ENCODE data around the gene MCM9.

MCM9 gene

DNA sequence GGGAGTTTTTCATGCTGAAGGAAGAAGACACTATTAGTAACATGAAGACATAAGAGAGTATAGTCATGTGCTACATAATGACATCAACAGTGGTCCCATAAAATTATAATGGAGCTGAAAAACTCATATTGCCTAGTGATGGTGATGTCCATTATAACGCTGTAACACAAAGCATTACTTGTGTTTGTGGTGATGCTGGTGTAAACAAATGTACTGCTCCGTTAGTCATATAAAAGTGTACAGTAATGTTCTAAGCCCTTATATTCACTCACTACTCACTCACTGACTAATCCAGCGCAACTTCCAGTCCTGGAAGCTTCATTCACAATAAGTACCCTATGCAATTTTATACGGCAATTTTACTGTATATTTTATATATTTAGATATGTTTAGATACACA, 67.8 kb downstream of the MCM9 start:
- Histone ChIP-seq H3K56ac (ENCODE audit: low read length) (no peak overlapping the region), H3K36me3 (ENCODE audit: control insufficient read depth, insufficient read depth, low read length) (no peaks in the 10 kb centered on the region), H3K4me3 (ENCODE audit: low read length) (no peak overlapping the region), H3K4me1 (ENCODE audit: control insufficient read depth, low read depth, low read length) (no peaks in the 10 kb centered on the region), H3K79me2 (ENCODE audit: control insufficient read depth, insufficient read depth, low read length) (no peaks in the 10 kb centered on the region), H3K23ac (ENCODE audit: low read length) (no peak overlapping the region), H3K79me1 (ENCODE audit: low read length) (no peaks in the 10 kb centered on the region), H3K4me2 (ENCODE audit: low read length) (no peak overlapping the region), H3K4ac (ENCODE audit: low read depth, low read length) (no peak overlapping the region), H2AK5ac (ENCODE audit: low read length) (no peak overlapping the region), H2BK15ac (replicated peaks; ENCODE audit: low read depth) (no peak overlapping the region), H2BK120ac (ENCODE audit: low read depth, low read length) (no peak overlapping the region), H3K27me3 (ENCODE audit: insufficient read depth, low read length, poor library complexity) (no peaks in the 10 kb centered on the region), H4K5ac (ENCODE audit: low read length) (no peak overlapping the region), H4K8ac (ENCODE audit: low read depth, low read length) (no peak overlapping the region), H2BK5ac (ENCODE audit: low read length) (no peak overlapping the region), H3K9ac (ENCODE audit: low read length) (no peak overlapping the region), H3K18ac (ENCODE audit: low read length) (no peak overlapping the region), H3K27ac (ENCODE audit: low read depth, low read length) (no peak overlapping the region)
- WGBS (ENCODE audit: extremely low coverage, insufficient coverage, low lambda C conversion rate): no CpG with 5 or more reads among the region's 4 CpGs
- DNase-seq: no peak

DNA sequence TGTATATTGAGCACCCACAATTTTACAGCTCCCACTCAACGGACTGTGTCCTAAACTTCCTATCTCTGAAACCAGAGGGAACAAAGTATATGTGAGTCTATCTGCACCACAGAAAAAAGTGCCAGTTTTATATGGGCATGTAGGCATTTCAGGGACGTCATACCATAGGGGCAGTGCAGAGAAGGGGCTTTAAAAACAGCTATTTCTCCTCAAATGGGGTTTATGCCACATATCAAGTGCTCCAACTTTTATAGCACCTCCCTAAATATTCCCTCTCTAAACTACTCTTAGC, 69.9 kb downstream of the MCM9 start:
- no peak overlapping the region for H3K4me3 ChIP-seq (ENCODE audit: low read length)
- no peaks in the 10 kb centered on the region for H3K36me3 ChIP-seq (ENCODE audit: control insufficient read depth, insufficient read depth, low read length)
- no peak overlapping the region for H3K18ac ChIP-seq (ENCODE audit: low read length)
- DNase-seq: no peak
- H2BK120ac ChIP-seq (ENCODE audit: low read depth, low read length): no peak overlapping the region
- H4K8ac ChIP-seq (ENCODE audit: low read depth, low read length): no peak overlapping the region
- H3K4me1 ChIP-seq (ENCODE audit: control insufficient read depth, low read depth, low read length): no peaks in the 10 kb centered on the region
- no peak overlapping the region for H3K4me2 ChIP-seq (ENCODE audit: low read length)
- no peak overlapping the region for H2BK15ac ChIP-seq (replicated peaks; ENCODE audit: low read depth)
- H3K79me2 ChIP-seq (ENCODE audit: control insufficient read depth, insufficient read depth, low read length): no peaks in the 10 kb centered on the region
- H4K5ac ChIP-seq (ENCODE audit: low read length): no peak overlapping the region
- no peak overlapping the region for H3K9ac ChIP-seq (ENCODE audit: low read length)
- H3K4ac ChIP-seq (ENCODE audit: low read depth, low read length): no peak overlapping the region
- H2BK5ac ChIP-seq (ENCODE audit: low read length): no peak overlapping the region
- no peaks in the 10 kb centered on the region for H3K27me3 ChIP-seq (ENCODE audit: insufficient read depth, low read length, poor library complexity)
- no peak overlapping the region for H3K27ac ChIP-seq (ENCODE audit: low read depth, low read length)
- no peaks in the 10 kb centered on the region for H3K79me1 ChIP-seq (ENCODE audit: low read length)
- no peak overlapping the region for H2AK5ac ChIP-seq (ENCODE audit: low read length)
- H3K56ac ChIP-seq (ENCODE audit: low read length): no peak overlapping the region
- WGBS (ENCODE audit: extremely low coverage, insufficient coverage, low lambda C conversion rate): no CpG with 5 or more reads among the region's 2 CpGs
- H3K23ac ChIP-seq (ENCODE audit: low read length): no peak overlapping the region

DNA sequence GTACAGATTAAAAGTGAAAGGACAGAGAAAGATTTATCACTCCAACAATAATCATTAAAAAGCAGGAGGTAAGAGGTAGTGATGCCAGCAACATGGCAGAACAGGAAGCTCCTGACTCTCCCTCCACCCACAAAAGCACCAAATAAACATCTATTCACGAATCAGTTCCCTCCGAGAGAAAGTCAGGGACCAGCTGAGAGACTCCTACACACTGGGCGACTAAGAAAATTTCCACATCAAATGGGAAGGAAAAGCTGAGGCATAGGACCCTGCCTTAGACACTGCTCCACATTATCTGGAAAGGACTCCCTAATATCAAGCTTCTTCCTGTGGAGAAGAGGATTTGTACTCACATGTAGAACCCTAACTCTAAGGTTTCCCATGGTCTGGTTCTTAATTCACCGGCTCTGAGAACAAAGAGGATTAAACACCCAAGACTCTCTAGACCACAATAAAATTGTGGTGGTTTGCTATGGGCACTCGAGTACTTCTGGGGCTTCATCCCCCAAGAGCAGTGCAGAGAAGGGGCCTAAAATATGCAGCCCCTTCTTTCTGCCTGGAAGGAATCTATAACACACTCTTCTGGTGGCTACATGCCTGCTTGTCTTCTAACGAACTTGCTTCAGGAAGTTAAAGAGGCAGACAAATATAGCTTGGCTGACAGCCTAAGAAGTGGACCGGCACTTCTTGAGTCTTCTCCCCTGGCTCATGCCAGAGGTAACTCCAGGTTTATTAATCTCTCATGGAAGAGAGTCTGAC, 70.4 kb downstream of the MCM9 start:
- H3K79me1 ChIP-seq (ENCODE audit: low read length): no peaks in the 10 kb centered on the region
- no peak overlapping the region for H3K9ac ChIP-seq (ENCODE audit: low read length)
- no peak overlapping the region for H3K27ac ChIP-seq (ENCODE audit: low read depth, low read length)
- H3K79me2 ChIP-seq (ENCODE audit: control insufficient read depth, insufficient read depth, low read length): no peaks in the 10 kb centered on the region
- peak overlapping the region; percentile 49 for H3K4ac ChIP-seq (ENCODE audit: low read depth, low read length)
- H4K5ac ChIP-seq (ENCODE audit: low read length): no peak overlapping the region
- no peak overlapping the region for H2BK15ac ChIP-seq (replicated peaks; ENCODE audit: low read depth)
- no peak overlapping the region for H3K18ac ChIP-seq (ENCODE audit: low read length)
- no peak overlapping the region for H3K56ac ChIP-seq (ENCODE audit: low read length)
- H4K8ac ChIP-seq (ENCODE audit: low read depth, low read length): no peak overlapping the region
- H3K36me3 ChIP-seq (ENCODE audit: control insufficient read depth, insufficient read depth, low read length): no peaks in the 10 kb centered on the region
- no peaks in the 10 kb centered on the region for H3K27me3 ChIP-seq (ENCODE audit: insufficient read depth, low read length, poor library complexity)
- H3K4me2 ChIP-seq (ENCODE audit: low read length): no peak overlapping the region
- WGBS (ENCODE audit: extremely low coverage, insufficient coverage, low lambda C conversion rate): no CpG with 5 or more reads among the region's 7 CpGs
- no peak for DNase-seq
- H3K4me3 ChIP-seq (ENCODE audit: low read length): no peak overlapping the region
- H2AK5ac ChIP-seq (ENCODE audit: low read length): no peak overlapping the region
- H3K4me1 ChIP-seq (ENCODE audit: control insufficient read depth, low read depth, low read length): no peaks in the 10 kb centered on the region
- H2BK5ac ChIP-seq (ENCODE audit: low read length): no peak overlapping the region
- H2BK120ac ChIP-seq (ENCODE audit: low read depth, low read length): no peak overlapping the region
- no peak overlapping the region for H3K23ac ChIP-seq (ENCODE audit: low read length)

DNA sequence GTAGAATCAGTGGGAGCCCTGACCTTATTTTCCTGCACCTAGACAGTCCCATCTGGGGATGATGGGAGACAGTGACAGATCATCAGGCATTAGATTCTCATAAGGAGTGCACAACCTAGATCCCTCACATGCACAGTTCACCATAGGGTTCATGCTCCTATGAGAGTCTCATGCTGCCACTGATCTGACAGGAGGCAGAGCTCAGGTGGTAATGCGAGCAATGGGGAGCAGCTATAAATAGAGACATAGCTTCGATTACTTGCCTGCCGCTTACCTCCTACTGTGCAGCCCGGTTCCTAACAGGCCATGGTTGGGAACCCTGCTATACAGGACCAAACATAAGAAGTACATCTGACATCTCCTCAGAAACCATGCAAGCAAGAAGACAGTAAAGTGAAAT, 72.5 kb downstream of the MCM9 start:
- WGBS (ENCODE audit: extremely low coverage, insufficient coverage, low lambda C conversion rate): no CpG with 5 or more reads among the region's 4 CpGs

DNA sequence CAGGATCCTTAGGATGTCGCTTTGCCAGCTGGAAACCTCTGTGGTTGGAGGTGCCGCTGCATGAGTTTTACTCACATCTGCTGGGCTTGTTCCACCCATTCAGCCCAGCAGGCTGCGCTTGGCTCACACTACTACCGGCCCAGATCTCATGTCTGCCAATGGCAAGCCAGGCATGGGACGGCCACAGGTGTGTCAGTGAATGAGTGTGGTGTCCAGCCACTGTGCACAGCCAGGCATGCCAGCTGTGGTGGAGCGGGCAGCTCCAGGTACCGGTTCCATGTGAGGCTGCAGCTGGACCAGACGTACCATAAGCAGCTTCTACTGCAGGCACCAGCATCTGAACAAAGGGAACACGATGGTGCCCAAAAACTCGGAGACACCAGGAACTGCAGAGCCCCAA, 74.1 kb downstream of the MCM9 start:
- no peak overlapping the region for H4K5ac ChIP-seq (ENCODE audit: low read length)
- H3K4me1 ChIP-seq (ENCODE audit: control insufficient read depth, low read depth, low read length): no peaks in the 10 kb centered on the region
- H3K18ac ChIP-seq (ENCODE audit: low read length): no peak overlapping the region
- no peaks in the 10 kb centered on the region for H3K27me3 ChIP-seq (ENCODE audit: insufficient read depth, low read length, poor library complexity)
- H3K9ac ChIP-seq (ENCODE audit: low read length): no peak overlapping the region
- peak; percentile 26 for DNase-seq
- H3K56ac ChIP-seq (ENCODE audit: low read length): no peak overlapping the region
- H2BK120ac ChIP-seq (ENCODE audit: low read depth, low read length): no peak overlapping the region
- no peak overlapping the region for H2BK5ac ChIP-seq (ENCODE audit: low read length)
- H2AK5ac ChIP-seq (ENCODE audit: low read length): no peak overlapping the region
- no peak overlapping the region for H3K27ac ChIP-seq (ENCODE audit: low read depth, low read length)
- no peaks in the 10 kb centered on the region for H3K36me3 ChIP-seq (ENCODE audit: control insufficient read depth, insufficient read depth, low read length)
- H3K4me3 ChIP-seq (ENCODE audit: low read length): no peak overlapping the region
- no peak overlapping the region for H3K4me2 ChIP-seq (ENCODE audit: low read length)
- H3K4ac ChIP-seq (ENCODE audit: low read depth, low read length): no peak overlapping the region
- H3K23ac ChIP-seq (ENCODE audit: low read length): no peak overlapping the region
- WGBS (ENCODE audit: extremely low coverage, insufficient coverage, low lambda C conversion rate): no CpG with 5 or more reads among the region's 10 CpGs
- no peak overlapping the region for H2BK15ac ChIP-seq (replicated peaks; ENCODE audit: low read depth)
- H3K79me1 ChIP-seq (ENCODE audit: low read length): no peaks in the 10 kb centered on the region
- H4K8ac ChIP-seq (ENCODE audit: low read depth, low read length): no peak overlapping the region
- H3K79me2 ChIP-seq (ENCODE audit: control insufficient read depth, insufficient read depth, low read length): no peaks in the 10 kb centered on the region

More for the DNA sequence above, 72.5 kb downstream of the MCM9 start:
- Histone ChIP-seq H3K4me3 (ENCODE audit: low read length) (no peak overlapping the region), H3K18ac (ENCODE audit: low read length) (no peak overlapping the region), H3K79me2 (ENCODE audit: control insufficient read depth, insufficient read depth, low read length) (no peaks in the 10 kb centered on the region), H2AK5ac (ENCODE audit: low read length) (no peak overlapping the region), H4K8ac (ENCODE audit: low read depth, low read length) (no peak overlapping the region), H3K79me1 (ENCODE audit: low read length) (no peaks in the 10 kb centered on the region), H3K36me3 (ENCODE audit: control insufficient read depth, insufficient read depth, low read length) (no peaks in the 10 kb centered on the region), H3K4me1 (ENCODE audit: control insufficient read depth, low read depth, low read length) (no peaks in the 10 kb centered on the region), H3K4me2 (ENCODE audit: low read length) (no peak overlapping the region), H3K23ac (ENCODE audit: low read length) (no peak overlapping the region), H3K27ac (ENCODE audit: low read depth, low read length) (no peak overlapping the region), H3K9ac (ENCODE audit: low read length) (no peak overlapping the region), H3K4ac (ENCODE audit: low read depth, low read length) (no peak overlapping the region), H2BK120ac (ENCODE audit: low read depth, low read length) (no peak overlapping the region), H2BK5ac (ENCODE audit: low read length) (no peak overlapping the region), H2BK15ac (replicated peaks; ENCODE audit: low read depth) (no peak overlapping the region), H3K56ac (ENCODE audit: low read length) (no peak overlapping the region), H3K27me3 (ENCODE audit: insufficient read depth, low read length, poor library complexity) (no peaks in the 10 kb centered on the region), H4K5ac (ENCODE audit: low read length) (no peak overlapping the region)
- no peak for DNase-seq

DNA sequence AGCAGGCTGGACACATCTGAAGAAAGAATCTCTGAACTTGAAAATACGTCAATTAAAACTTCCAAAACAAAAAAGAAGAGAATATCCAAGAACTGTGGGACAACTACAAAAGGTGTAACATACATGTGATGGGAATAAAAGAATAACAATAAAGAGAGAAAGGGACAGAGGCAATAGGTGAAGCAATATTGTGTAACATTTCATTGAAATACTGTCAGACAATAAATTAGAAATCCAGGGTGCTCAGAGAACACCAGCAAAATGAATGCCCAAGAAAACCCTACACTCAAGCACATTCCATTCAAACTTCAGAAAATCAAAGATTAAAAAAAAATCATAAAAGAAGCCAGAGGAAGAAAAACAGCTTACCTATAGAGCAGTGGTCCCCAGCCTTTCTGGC, 74.6 kb downstream of the MCM9 start:
- WGBS (ENCODE audit: extremely low coverage, insufficient coverage, low lambda C conversion rate): no CpG with 5 or more reads among the region's 1 CpG
- H2BK5ac ChIP-seq (ENCODE audit: low read length): no peak overlapping the region

More for the DNA sequence above, 74.6 kb downstream of the MCM9 start:
- H3K18ac ChIP-seq (ENCODE audit: low read length): no peak overlapping the region
- H2BK15ac ChIP-seq (replicated peaks; ENCODE audit: low read depth): no peak overlapping the region
- no peaks in the 10 kb centered on the region for H3K79me1 ChIP-seq (ENCODE audit: low read length)
- H3K56ac ChIP-seq (ENCODE audit: low read length): no peak overlapping the region
- no peak overlapping the region for H3K4me2 ChIP-seq (ENCODE audit: low read length)
- H3K36me3 ChIP-seq (ENCODE audit: control insufficient read depth, insufficient read depth, low read length): no peaks in the 10 kb centered on the region
- no peaks in the 10 kb centered on the region for H3K27me3 ChIP-seq (ENCODE audit: insufficient read depth, low read length, poor library complexity)
- H2BK120ac ChIP-seq (ENCODE audit: low read depth, low read length): no peak overlapping the region
- H3K9ac ChIP-seq (ENCODE audit: low read length): no peak overlapping the region
- DNase-seq: no peak
- no peaks in the 10 kb centered on the region for H3K4me1 ChIP-seq (ENCODE audit: control insufficient read depth, low read depth, low read length)
- H3K23ac ChIP-seq (ENCODE audit: low read length): no peak overlapping the region
- no peak overlapping the region for H4K8ac ChIP-seq (ENCODE audit: low read depth, low read length)
- no peak overlapping the region for H3K4me3 ChIP-seq (ENCODE audit: low read length)
- H3K27ac ChIP-seq (ENCODE audit: low read depth, low read length): no peak overlapping the region
- no peak overlapping the region for H3K4ac ChIP-seq (ENCODE audit: low read depth, low read length)
- no peaks in the 10 kb centered on the region for H3K79me2 ChIP-seq (ENCODE audit: control insufficient read depth, insufficient read depth, low read length)
- H4K5ac ChIP-seq (ENCODE audit: low read length): no peak overlapping the region
- H2AK5ac ChIP-seq (ENCODE audit: low read length): no peak overlapping the region

Data from mesendoderm (in vitro differentiated cells).